Panc1 (cell line): ENCODE data around the gene OR2A5. TPM values are rescaled to one million over a fixed set of nuclear protein-coding genes. Genes with fewer than 3 reads are reported as not detected.

Source experiments
- ATAC-seq: fragments of 200-7000 bp; cut with Tn5 transposase; 2 replicates; pipeline ENCODE4 v1.9.1; 2020; ENCODE audit warnings: mild to moderate bottlenecking, moderate library complexity
- BruUV-seq: library from RNA; stranded (reverse); fragments of 400-500 nt; replicated peaks from 2 replicates; lab custom pipeline; 2021; lab: Mats Ljungman, UMichigan
- CTCF ChIA-PET: fragments of 300-600 bp; sonication (Branson Sonifier 250); formaldehyde crosslinking; loops from one replicate; lab custom pipeline; 2022; ENCODE audit warnings: antibody characterized with exemption; lab: Charles Lee
- POLR2A ChIA-PET: fragments of 300-600 bp; sonication (Branson Sonifier 250); formaldehyde crosslinking; loops from one replicate; lab custom pipeline; 2022; ENCODE audit warnings: antibody characterized with exemption; lab: Charles Lee
- DNase-seq: peaks from one replicate; pipeline ENCODE4 v3.0.0-alpha.2; 2010; ENCODE audit warnings: low read depth, low spot score
- H3K27ac ChIP-seq: 2 replicates; pipeline ENCODE4 v1.5.1; 2011; ENCODE audit warnings: mild to moderate bottlenecking, low read length, inconsistent platforms
- H3K27me3 ChIP-seq: fragments of 200-500 bp; sonication (Bioruptor generic); 2 replicates; pipeline ENCODE4 v1.6.0; 2014; ENCODE audit warnings: low read length, inconsistent platforms; ENCODE audit not compliant: control insufficient read depth, insufficient read depth
- H3K36me3 ChIP-seq: fragments of 200-500 bp; sonication (Bioruptor generic); 2 replicates; pipeline ENCODE4 v1.5.1; 2014; ENCODE audit warnings: inconsistent platforms, mild to moderate bottlenecking, low read length, moderate library complexity; ENCODE audit not compliant: control insufficient read depth, insufficient read depth
- H3K4me1 ChIP-seq: 2 replicates; pipeline ENCODE4 v1.5.1; 2011; ENCODE audit warnings: inconsistent platforms, mild to moderate bottlenecking, low read length, moderate library complexity; ENCODE audit not compliant: control insufficient read depth, insufficient read depth
- H3K4me3 ChIP-seq, 2 experiments: 2 replicates each; pipeline ENCODE4 v1.5.1; 2011 to 2012; ENCODE audit warnings: low read depth in 2 of 2, low read length in 2 of 2, mild to moderate bottlenecking in 2 of 2, inconsistent platforms in 1 of 2, moderate library complexity in 1 of 2
- H3K9me3 ChIP-seq: fragments of 200-500 bp; sonication (Bioruptor generic); 2 replicates; pipeline ENCODE4 v1.5.1; 2014; ENCODE audit warnings: low read depth, mild to moderate bottlenecking, inconsistent platforms, low read length, moderate library complexity; ENCODE audit not compliant: control insufficient read depth, insufficient read depth
- CTCF ChIP-seq: fragments of 450-650 bp; IDR thresholded peaks from 2 replicates; pipeline ENCODE4 v1.5.1; 2017; ENCODE audit warnings: mild to moderate bottlenecking
- POLR2AphosphoS5 ChIP-seq: IDR thresholded peaks from 2 replicates; pipeline ENCODE4 v1.6.1; 2012; ENCODE audit warnings: mild to moderate bottlenecking, low read depth, low read length, moderate library complexity
- REST ChIP-seq, 2 experiments: IDR thresholded peaks; 2 replicates each; pipeline ENCODE4 v1.6.1; 2011 to 2012; ENCODE audit warnings: low read depth in 2 of 2, control low read depth in 1 of 2, low read length in 1 of 2, mild to moderate bottlenecking in 1 of 2, moderate library complexity in 1 of 2; ENCODE audit not compliant: insufficient read depth in 1 of 2
- SIN3A ChIP-seq: IDR thresholded peaks from 2 replicates; pipeline ENCODE4 v1.6.1; 2012; ENCODE audit warnings: low read depth, mild to moderate bottlenecking, low read length, moderate library complexity, borderline replicate concordance; ENCODE audit not compliant: insufficient read depth
- TCF7L2 ChIP-seq: IDR thresholded peaks from 2 replicates; pipeline ENCODE4 v1.6.1; 2011; ENCODE audit warnings: mild to moderate bottlenecking, low read depth, low read length, inconsistent platforms
- in situ Hi-C: cut with HindIII; loops from 2 replicates; pipeline ENCODE4 v1.10.0; 2016; ENCODE audit warnings: low sequenced_read_pairs, low pct_unique_long_range_greater_than_20kb
- intact Hi-C: fragments of 100-400 bp; cut with micrococcal nuclease; formaldehyde crosslinking; loops from one replicate; pipeline ENCODE4 v1.10.0; 2022; ENCODE audit not compliant: unreplicated experiment
- total RNA-seq: library from RNA; stranded (reverse); gene quantifications from one replicate; pipeline ENCODE4 v1.2.1, GENCODE V29; 2021; ENCODE audit not compliant: unreplicated experiment

The OR2A5 gene
- total RNA-seq, 1 experiment from 2014 or later, result not detected

- in situ Hi-C loops, result no loop called here
- POLR2A ChIA-PET, result no interaction called here
- ATAC-seq, result no peak
These were observed 25.6 kb downstream of the OR2A5 start for GRCh38 chr7:144074374-144074773.

GRCh38 chr7:144085978-144086377, 37.2 kb downstream of the OR2A5 start, which contains the start of gene OR2A12:
TSS of gene OR2A12 (plus strand) at chr7:144086278. CDS start at chr7:144095108, 8,830 bp downstream.
- Histone ChIP-seq H3K9me3 (no peaks in the 10 kb centered on the region), H3K27me3 (no peaks in the 10 kb centered on the region), H3K36me3 (no peaks in the 10 kb centered on the region), H3K4me1 (no peaks in the 10 kb centered on the region), H3K27ac (no peak within 1 kb of the TSS), H3K4me3 (no peak within 1 kb of the TSS)
- TF ChIP-seq TCF7L2, result no peak
- TF ChIP-seq REST (IDR thresholded peaks at IDR 0.05; ENCODE audit: insufficient read depth in 1 of 2, low read depth in 2 of 2, low read length in 1 of 2), result no peak
- no peak for TF ChIP-seq CTCF
- no peak for TF ChIP-seq SIN3A
- no peak for TF ChIP-seq POLR2AphosphoS5
- in situ Hi-C loops, result no loop called here
- no peak for ATAC-seq
- ChIA-PET POLR2A (no interaction called here), CTCF (no interaction called here)
- no peak for DNase-seq
- intact Hi-C loops, result no loop called here
- BruUV-seq, result no TSS peak

More at GRCh38 chr7:144074374-144074773, 25.6 kb downstream of the OR2A5 start:
- no TSS peak for BruUV-seq
- CTCF ChIA-PET, result no interaction called here
- H3K4me3 ChIP-seq, result no peak overlapping the region
- no peaks in the 10 kb centered on the region for H3K4me1 ChIP-seq
- H3K27ac ChIP-seq, result no peak overlapping the region
- intact Hi-C loops, result no loop called here
- TF ChIP-seq CTCF (peak; percentile 16; the same call in 1 of the 2 replicates), POLR2AphosphoS5 (no peak)
- H3K27me3 ChIP-seq, result no peaks in the 10 kb centered on the region; the same call in 1 of the 2 replicates
- H3K36me3 ChIP-seq, result no peaks in the 10 kb centered on the region
- no peaks in the 10 kb centered on the region for H3K9me3 ChIP-seq
- no peak for DNase-seq
